Neural cell (in vitro differentiated cells): ENCODE results near the gene S100Z.

Experiments used
- EP300 ChIP-seq: fragments of 450-650 bp; conservative IDR thresholded peaks from 2 replicates; pipeline ENCODE4 v1.6.1; 2014; ENCODE audit warnings: antibody characterized with exemption, mild to moderate bottlenecking, moderate library complexity; ENCODE audit not compliant: poor library complexity, severe bottlenecking
- POLR2AphosphoS5 ChIP-seq: IDR thresholded peaks from 2 replicates; pipeline ENCODE4 v1.6.1; 2012
- RAD21 ChIP-seq: fragments of 450-650 bp; conservative IDR thresholded peaks from 2 replicates; pipeline ENCODE4 v1.6.1; 2014; ENCODE audit warnings: antibody characterized with exemption, mild to moderate bottlenecking, moderate library complexity
- SMC3 ChIP-seq: fragments of 450-650 bp; conservative IDR thresholded peaks from 2 replicates; pipeline ENCODE4 v1.6.1; 2014; ENCODE audit warnings: antibody characterized with exemption, mild to moderate bottlenecking, moderate library complexity; ENCODE audit not compliant: poor library complexity
- TAF1 ChIP-seq: IDR thresholded peaks from 2 replicates; pipeline ENCODE4 v1.6.1; 2012; ENCODE audit warnings: low read depth
- TF ChIP-seq, protein P1 (sequence below): fragments of 450-650 bp; IDR thresholded peaks from 2 replicates; pipeline ENCODE4 v1.5.1; 2014; ENCODE audit warnings: antibody characterized with exemption, mild to moderate bottlenecking, moderate library complexity; ENCODE audit not compliant: poor library complexity, severe bottlenecking

DNA sequence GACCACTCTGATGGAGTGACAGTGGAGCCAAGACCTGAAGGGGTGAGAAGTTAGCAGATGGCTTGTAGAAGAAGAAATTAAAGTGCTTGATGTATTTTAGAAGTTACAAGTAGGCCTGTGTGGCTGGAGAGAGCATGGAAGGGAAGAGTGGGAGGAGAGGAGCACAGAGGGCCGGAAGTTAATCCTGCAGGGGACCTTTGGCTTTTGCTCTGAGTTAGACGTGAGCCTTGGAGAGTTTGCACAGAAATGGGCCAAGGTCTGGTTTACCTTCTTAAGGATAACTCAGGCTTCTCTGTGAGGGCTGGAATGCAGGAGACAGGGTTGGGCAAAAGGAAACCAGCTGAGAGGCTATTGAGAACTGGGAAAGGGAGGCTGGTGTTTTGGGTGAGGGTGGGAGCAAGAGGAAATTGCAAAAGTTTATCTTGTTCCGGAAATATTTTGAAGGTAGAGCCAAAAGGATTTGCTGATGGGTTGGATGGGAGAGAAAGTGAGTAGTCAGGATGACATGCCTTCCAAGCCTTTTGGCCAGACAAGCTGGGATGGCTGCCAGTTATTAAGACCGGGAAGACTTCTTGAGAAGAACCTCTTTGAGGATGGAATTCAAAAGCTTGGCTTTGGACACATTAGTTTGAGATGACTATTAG, 48.5 kb upstream of the S100Z start:
- TF ChIP-seq POLR2AphosphoS5, result no peak
- TF ChIP-seq, protein P1, sequence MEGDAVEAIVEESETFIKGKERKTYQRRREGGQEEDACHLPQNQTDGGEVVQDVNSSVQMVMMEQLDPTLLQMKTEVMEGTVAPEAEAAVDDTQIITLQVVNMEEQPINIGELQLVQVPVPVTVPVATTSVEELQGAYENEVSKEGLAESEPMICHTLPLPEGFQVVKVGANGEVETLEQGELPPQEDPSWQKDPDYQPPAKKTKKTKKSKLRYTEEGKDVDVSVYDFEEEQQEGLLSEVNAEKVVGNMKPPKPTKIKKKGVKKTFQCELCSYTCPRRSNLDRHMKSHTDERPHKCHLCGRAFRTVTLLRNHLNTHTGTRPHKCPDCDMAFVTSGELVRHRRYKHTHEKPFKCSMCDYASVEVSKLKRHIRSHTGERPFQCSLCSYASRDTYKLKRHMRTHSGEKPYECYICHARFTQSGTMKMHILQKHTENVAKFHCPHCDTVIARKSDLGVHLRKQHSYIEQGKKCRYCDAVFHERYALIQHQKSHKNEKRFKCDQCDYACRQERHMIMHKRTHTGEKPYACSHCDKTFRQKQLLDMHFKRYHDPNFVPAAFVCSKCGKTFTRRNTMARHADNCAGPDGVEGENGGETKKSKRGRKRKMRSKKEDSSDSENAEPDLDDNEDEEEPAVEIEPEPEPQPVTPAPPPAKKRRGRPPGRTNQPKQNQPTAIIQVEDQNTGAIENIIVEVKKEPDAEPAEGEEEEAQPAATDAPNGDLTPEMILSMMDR, result no peak
- TF ChIP-seq TAF1, result no peak
- no peak for TF ChIP-seq RAD21
- TF ChIP-seq SMC3, result no peak
- TF ChIP-seq EP300, result no peak
